Esophagus muscularis mucosa (tissue), 4 donors: ENCODE data around the gene YIPF6. TPM values are rescaled to one million over a fixed set of nuclear protein-coding genes. Genes with fewer than 3 reads are reported as not detected.
"Not testable (repeated sequence)": the region's sequence is repeated elsewhere in the genome, so short reads cannot be mapped to it uniquely, and the experiment has no call there.

Experiments used
- DNase-seq: peaks from one replicate; pipeline ENCODE4 v3.0.0-alpha.2; 2017; ENCODE audit errors: extremely low spot score
- H3K27ac ChIP-seq, 4 donors: fragments of 200-600 bp; sonication (generic); replicated peaks in 1 of 4; 1 replicate in 3 of 4; 2 replicates in 1 of 4; pipeline ENCODE4 v1.5.1; 2016 to 2019; ENCODE audit warnings: mild to moderate bottlenecking in 1 of 4
- H3K27me3 ChIP-seq, 4 donors: fragments of 200-600 bp; sonication (generic); one replicate each; pipeline versions ENCODE4 v1.5.1 to v1.6.0; 2016 to 2019
- H3K36me3 ChIP-seq, 4 donors: fragments of 200-600 bp; sonication (generic); one replicate each; pipeline ENCODE4 v1.5.1; 2016 to 2019
- H3K4me1 ChIP-seq, 4 donors: fragments of 200-600 bp; sonication (generic); one replicate each; pipeline ENCODE4 v1.5.1; 2016 to 2019
- H3K4me3 ChIP-seq, 4 donors: fragments of 200-600 bp; sonication (generic); 1 replicate in 2 of 4; 2 replicates in 2 of 4; pipeline ENCODE4 v1.5.1; 2016 to 2019; ENCODE audit warnings: mild to moderate bottlenecking in 4 of 4, moderate library complexity in 1 of 4
- H3K9me3 ChIP-seq, 4 donors: fragments of 200-600 bp; sonication (generic); 1 replicate in 3 of 4; 2 replicates in 1 of 4; pipeline ENCODE4 v1.5.1; 2016 to 2019
- CTCF ChIP-seq, 3 experiments: fragments of 200-600 bp in 2 of 3; fragments of 450-650 bp in 1 of 3; sonication (generic) in 2 of 3; IDR thresholded peaks; one replicate each; pipeline ENCODE4 v1.5.1; 2017 to 2019; ENCODE audit warnings: antibody characterized with exemption in 3 of 3, mild to moderate bottlenecking in 2 of 3, moderate library complexity in 1 of 3
- EP300 ChIP-seq: sonication (generic); formaldehyde crosslinking; IDR thresholded peaks from one replicate; pipeline ENCODE4 v1.6.1; 2017; ENCODE audit warnings: antibody characterized with exemption
- POLR2A ChIP-seq: fragments of 450-650 bp; IDR thresholded peaks from one replicate; pipeline ENCODE4 v1.6.1; 2017; ENCODE audit warnings: antibody characterized with exemption, moderate library complexity, mild to moderate bottlenecking, low read depth
- POLR2AphosphoS5 ChIP-seq, 2 donors: sonication (generic); formaldehyde crosslinking; IDR thresholded peaks; one replicate each; pipeline ENCODE4 v1.6.1; 2017; ENCODE audit warnings: antibody characterized with exemption in 2 of 2
- WGBS: methylation state at CpG from one replicate; pipeline ENCODE4 v1.1.5; 2018; 5-methylcytosine and 5-hydroxymethylcytosine counted together
- intact Hi-C: fragments of 100-400 bp; cut with DNase I; formaldehyde crosslinking; loops from one replicate; pipeline ENCODE4 v1.15.1; 2023
- total RNA-seq, 4 donors: library from RNA; depleted of rRNA; stranded (reverse); fragments of >200 nt; gene quantifications; one replicate each; pipeline versions ENCODE4 v1.1.0 to v1.2.1, GENCODE V29; 2016

YIPF6 gene
- total RNA-seq, 4 donors from 2014 or later, result 22.4 to 28.5 (median 24.5) TPM

GRCh38 chrX:68490644-68491043 lies 8.2 kb upstream of the YIPF6 start:
- H3K4me3 ChIP-seq, result no peak overlapping the region
- no peaks in the 10 kb centered on the region for H3K36me3 ChIP-seq
- H3K27ac ChIP-seq, result no peak overlapping the region
- TF ChIP-seq EP300, result no peak
- TF ChIP-seq CTCF (IDR thresholded peaks at IDR 0.05), result peak in 1 of 3 experiments; percentile 15
- no peak for TF ChIP-seq POLR2A
- TF ChIP-seq POLR2AphosphoS5 (IDR thresholded peaks at IDR 0.05), result no peak
- no peaks in the 10 kb centered on the region for H3K9me3 ChIP-seq
- DNase-seq, result no peak
- H3K27me3 ChIP-seq, result peaks cover 0 to 5% (median 0%) of the 10 kb centered on the region in 4 donors
- intact Hi-C loops, result no loop called here
- H3K4me1 ChIP-seq, result no peaks in the 10 kb centered on the region

GRCh38 chrX:68492583-68492982 lies 6.3 kb upstream of the YIPF6 start:
- Histone ChIP-seq H3K36me3 (no peaks in the 10 kb centered on the region), H3K27me3 (peaks cover 0 to 5% (median 0%) of the 10 kb centered on the region in 4 donors), H3K4me3 (no peak overlapping the region), H3K4me1 (no peaks in the 10 kb centered on the region), H3K9me3 (no peaks in the 10 kb centered on the region), H3K27ac (no peak overlapping the region)
- no peak for DNase-seq
- intact Hi-C loops, result no loop called here
- no peak for TF ChIP-seq EP300
- no peak for TF ChIP-seq POLR2A
- no peak for TF ChIP-seq POLR2AphosphoS5 (IDR thresholded peaks at IDR 0.05)
- 73% methylated on average over 2 of the region's 2 CpGs for WGBS

- DNase-seq, H3K36me3 ChIP-seq, intact Hi-C loops, H3K9me3 ChIP-seq, H3K27me3 ChIP-seq, H3K4me3 ChIP-seq, H3K27ac ChIP-seq, H3K4me1 ChIP-seq: not testable (repeated sequence)
- WGBS, result 86% methylated on average over 2 of the region's 2 CpGs
These were observed 5.1 kb upstream of the YIPF6 start for GRCh38 chrX:68493776-68494175.

- peaks cover 0 to 5% (median 0%) of the 10 kb centered on the region in 4 donors for H3K27me3 ChIP-seq
- WGBS, result 22% methylated on average over 4 of the region's 4 CpGs
- H3K4me1 ChIP-seq, result peaks cover 10 to 27% (median 19%) of the 10 kb centered on the region in 4 donors
- intact Hi-C loops, result no loop called here
- H3K36me3 ChIP-seq, result no peaks in the 10 kb centered on the region
- no peaks in the 10 kb centered on the region for H3K9me3 ChIP-seq
- H3K27ac ChIP-seq, result peak overlapping the region; percentile 89 to 94 (median 93)
- peak overlapping the region; percentile 62 to 75 (median 71) for H3K4me3 ChIP-seq
- no peak for TF ChIP-seq POLR2AphosphoS5 (IDR thresholded peaks at IDR 0.05)
- TF ChIP-seq POLR2A, result no peak
- no peak for TF ChIP-seq EP300
- TF ChIP-seq CTCF (IDR thresholded peaks at IDR 0.05), result no peak
- no peak for DNase-seq
These were observed 775 bp upstream of the YIPF6 start for GRCh38 chrX:68498044-68498507.

- Histone ChIP-seq H3K27me3 (peaks cover 0 to 3% (median 0%) of the 10 kb centered on the region in 4 donors), H3K4me1 (peaks cover 10 to 27% (median 19%) of the 10 kb centered on the region in 4 donors), H3K36me3 (no peaks in the 10 kb centered on the region), H3K27ac (peak overlapping the region in 3 of 4 donors; percentile 93 to 94 (median 93)), H3K9me3 (no peaks in the 10 kb centered on the region), H3K4me3 (peak overlapping the region; percentile 62 to 75 (median 71))
- intact Hi-C loops, result loop anchor here (10.0 kb wide), 1 partner anchor 215 kb away; no protein-coding TSS in a partner anchor
- TF ChIP-seq POLR2A, result no peak
- no peak for TF ChIP-seq EP300
- no peak for TF ChIP-seq CTCF (IDR thresholded peaks at IDR 0.05)
- TF ChIP-seq POLR2AphosphoS5 (IDR thresholded peaks at IDR 0.05), result no peak
- WGBS, result 76% methylated on average over 17 of the region's 17 CpGs
- DNase-seq, result no peak
These were observed 973 bp downstream of the YIPF6 start for GRCh38 chrX:68499543-68500504.
